NB4 (cell line): Measurements from ENCODE around the gene CLDN5.
A peak's percentile ranks its signal among the peaks of the same experiment; 100 is the strongest.

ENCODE experiments used
- POLR2A ChIP-seq: IDR thresholded peaks from 2 replicates; pipeline ENCODE4 v1.6.1; 2011; ENCODE audit warnings: mild to moderate bottlenecking; ENCODE audit not compliant: insufficient read length; ENCODE audit errors: extremely low read depth
- TF ChIP-seq, protein P1 (sequence below): IDR thresholded peaks from one replicate; pipeline ENCODE4 v1.5.1; 2012; ENCODE audit warnings: low read depth, low read length
- TF ChIP-seq, protein P2 (sequence below): IDR thresholded peaks from 2 replicates; pipeline ENCODE4 v1.6.1; 2011; ENCODE audit warnings: low read depth, low read length

DNA sequence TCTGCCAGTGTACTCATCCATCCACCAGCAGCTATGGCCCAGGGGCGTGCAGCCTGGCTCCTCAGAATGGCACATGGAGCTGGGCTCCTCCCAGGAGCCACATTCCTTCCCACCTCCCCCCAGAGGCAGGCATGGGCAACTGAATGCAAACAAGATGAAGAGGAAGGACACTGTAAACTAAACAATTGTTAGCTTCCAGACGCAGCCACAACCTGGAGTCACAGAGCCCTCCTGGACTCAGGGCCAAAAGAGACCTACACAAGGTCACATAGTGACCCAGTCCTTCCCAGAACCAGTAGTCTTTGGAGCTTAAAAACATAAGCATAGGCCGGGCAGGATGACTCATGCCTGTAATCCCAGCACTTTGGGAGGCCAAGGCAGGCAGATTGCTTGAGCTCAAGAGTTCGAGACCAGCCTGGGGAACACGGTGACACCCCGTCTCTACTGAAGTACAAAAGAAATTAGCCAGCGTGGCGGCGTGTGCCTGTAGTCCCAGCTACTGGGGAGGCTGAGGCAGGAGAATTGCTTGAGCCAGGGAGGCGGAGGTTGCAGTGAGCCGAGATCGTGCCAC, 30.7 kb upstream of the CLDN5 start:
- TF ChIP-seq POLR2A: no peak
- TF ChIP-seq, protein P1, sequence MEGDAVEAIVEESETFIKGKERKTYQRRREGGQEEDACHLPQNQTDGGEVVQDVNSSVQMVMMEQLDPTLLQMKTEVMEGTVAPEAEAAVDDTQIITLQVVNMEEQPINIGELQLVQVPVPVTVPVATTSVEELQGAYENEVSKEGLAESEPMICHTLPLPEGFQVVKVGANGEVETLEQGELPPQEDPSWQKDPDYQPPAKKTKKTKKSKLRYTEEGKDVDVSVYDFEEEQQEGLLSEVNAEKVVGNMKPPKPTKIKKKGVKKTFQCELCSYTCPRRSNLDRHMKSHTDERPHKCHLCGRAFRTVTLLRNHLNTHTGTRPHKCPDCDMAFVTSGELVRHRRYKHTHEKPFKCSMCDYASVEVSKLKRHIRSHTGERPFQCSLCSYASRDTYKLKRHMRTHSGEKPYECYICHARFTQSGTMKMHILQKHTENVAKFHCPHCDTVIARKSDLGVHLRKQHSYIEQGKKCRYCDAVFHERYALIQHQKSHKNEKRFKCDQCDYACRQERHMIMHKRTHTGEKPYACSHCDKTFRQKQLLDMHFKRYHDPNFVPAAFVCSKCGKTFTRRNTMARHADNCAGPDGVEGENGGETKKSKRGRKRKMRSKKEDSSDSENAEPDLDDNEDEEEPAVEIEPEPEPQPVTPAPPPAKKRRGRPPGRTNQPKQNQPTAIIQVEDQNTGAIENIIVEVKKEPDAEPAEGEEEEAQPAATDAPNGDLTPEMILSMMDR: peak; percentile 1
- TF ChIP-seq, protein P2, sequence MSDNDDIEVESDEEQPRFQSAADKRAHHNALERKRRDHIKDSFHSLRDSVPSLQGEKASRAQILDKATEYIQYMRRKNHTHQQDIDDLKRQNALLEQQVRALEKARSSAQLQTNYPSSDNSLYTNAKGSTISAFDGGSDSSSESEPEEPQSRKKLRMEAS: no peak
